ENCODE data around the gene SGSM1. TPM values are rescaled to one million over a fixed set of nuclear protein-coding genes. Genes with fewer than 3 reads are reported as not detected.

The SGSM1 gene
- polyA plus RNA-seq, 3 donors: 2.2 to 2.4 (median 2.2) TPM

DNA sequence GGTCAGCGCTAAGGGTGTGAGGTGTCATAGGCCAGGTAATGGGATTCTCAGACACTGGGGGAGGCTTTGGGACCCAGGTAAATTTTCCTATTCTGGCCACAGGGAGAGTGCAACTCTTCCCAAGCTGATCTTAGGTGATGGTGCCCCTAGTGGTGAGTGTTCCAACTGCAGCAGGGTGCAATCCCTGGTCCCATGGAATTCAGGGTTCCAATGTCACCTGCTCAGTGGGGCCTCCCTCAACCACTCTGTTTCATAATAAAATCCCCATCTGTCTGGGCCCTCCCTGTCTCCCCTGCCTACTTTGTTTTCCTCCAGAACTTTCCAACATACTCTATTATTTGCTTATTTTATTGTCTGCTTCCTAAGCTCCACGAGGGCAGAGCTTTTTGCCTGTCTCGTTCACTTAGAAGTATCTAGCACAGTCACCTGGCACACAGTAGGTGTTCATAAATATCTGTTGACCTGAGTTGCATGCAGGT is 2.9 kb upstream of the SGSM1 start:
- DNase-seq (ENCODE audit: low read depth in 3 of 3, low spot score in 2 of 3): no peak

- DNase-seq (ENCODE audit: low read depth in 3 of 3, low spot score in 2 of 3): no peak
Measured at GRCh38 chr22:24806663-24807001, 621 bp downstream of the SGSM1 start.

GRCh38 chr22:24807284-24807950 is 1.4 kb downstream of the SGSM1 start:
- no peak for DNase-seq (ENCODE audit: low read depth in 3 of 3, low spot score in 2 of 3)

- DNase-seq (ENCODE audit: low read depth in 3 of 3, low spot score in 2 of 3): no peak
Measured at GRCh38 chr22:24809331-24809730, 3.3 kb downstream of the SGSM1 start.

DNA sequence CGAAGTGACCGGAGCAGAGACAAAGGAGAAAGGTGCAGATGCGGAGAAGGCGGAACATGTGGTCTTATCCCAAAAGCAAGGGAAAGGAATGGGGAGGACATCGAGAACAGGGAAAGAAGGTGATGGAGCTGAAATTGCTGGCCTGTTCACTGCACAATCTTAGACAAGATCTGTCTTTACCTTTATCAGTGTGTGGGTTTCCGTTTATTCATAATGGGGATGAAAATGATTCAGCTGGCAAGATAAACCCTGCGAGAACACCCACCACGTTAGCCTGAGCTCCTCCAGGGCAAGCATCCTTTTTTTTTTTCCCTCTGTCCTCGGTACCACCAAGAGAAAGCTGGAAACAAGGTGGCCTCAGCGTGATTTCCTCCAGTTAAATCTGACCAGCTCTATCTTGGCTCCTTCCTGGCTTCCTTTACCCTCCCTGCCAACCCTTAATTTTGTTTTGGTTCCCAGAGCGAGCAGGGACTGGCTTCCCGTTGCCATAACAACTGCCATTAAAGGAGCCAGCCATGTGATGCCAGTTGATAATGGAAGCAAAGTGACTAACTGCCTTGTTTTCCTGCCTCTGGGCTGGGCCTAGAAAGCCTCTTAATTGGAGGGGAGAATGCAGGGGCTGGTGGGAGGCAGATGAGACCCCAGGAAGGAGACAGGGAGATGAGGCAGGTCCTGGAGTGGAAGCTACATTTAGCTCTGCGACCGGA is 4.2 kb downstream of the SGSM1 start:
- DNase-seq (ENCODE audit: low read depth in 3 of 3, low spot score in 2 of 3): no peak

- no peak for DNase-seq (ENCODE audit: low read depth in 3 of 3, low spot score in 2 of 3)
Measured at GRCh38 chr22:24812950-24813775, 7.2 kb downstream of the SGSM1 start.

- DNase-seq (ENCODE audit: low read depth in 3 of 3, low spot score in 2 of 3): no peak
Measured at GRCh38 chr22:24813861-24814770, 8.1 kb downstream of the SGSM1 start.

GRCh38 chr22:24816806-24817205 is 10.8 kb downstream of the SGSM1 start:
- no peak for DNase-seq (ENCODE audit: low read depth in 3 of 3, low spot score in 2 of 3)

DNA sequence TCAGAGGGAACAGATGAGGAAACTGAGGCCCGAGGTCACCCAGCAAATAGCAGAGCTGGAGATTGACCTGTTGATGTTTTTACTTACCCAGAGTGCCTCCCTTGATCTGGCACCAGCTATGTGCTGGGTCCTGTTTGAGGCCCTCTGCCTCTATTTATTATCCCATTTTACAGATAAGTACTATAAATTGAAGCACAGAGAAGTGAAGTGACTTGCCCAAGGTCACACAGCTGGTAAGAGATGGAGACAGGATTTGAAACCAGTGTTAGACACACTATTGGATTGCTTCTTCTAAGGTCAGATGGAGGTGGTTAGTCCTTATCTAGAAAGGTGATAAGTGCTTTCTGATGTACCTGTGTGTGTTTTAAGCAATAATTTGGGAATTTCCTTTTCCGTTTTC is 13.5 kb downstream of the SGSM1 start:
- no peak for DNase-seq (ENCODE audit: low read depth in 3 of 3, low spot score in 2 of 3)

DNA sequence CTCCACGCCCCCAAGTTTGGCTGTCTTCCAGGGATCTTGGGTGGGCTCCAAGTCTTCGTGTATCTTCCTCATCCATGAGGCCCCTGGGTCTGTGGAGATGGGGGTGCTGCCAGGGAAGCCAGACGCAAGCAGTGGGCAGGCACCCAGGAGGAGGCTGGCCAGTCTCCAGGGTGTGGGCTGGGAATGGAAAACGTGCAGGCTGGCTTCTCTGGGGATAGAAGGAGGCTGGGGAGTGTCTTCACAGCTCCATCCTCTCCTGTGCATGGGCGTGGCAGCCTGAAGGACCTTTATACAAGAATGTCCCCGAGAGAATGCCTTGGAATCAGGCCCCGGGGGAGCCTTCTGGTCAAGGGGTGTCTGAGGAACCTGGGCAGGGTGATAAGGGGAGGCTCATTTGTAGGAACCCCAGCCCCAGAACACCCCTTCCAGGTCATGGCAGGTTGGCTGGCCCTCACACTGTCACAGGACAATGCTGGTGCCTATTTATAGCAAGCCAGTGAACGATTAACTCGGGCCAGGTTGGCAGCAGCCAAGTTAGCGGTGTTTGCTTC is 14.0 kb downstream of the SGSM1 start:
- DNase-seq (ENCODE audit: low read depth in 3 of 3, low spot score in 2 of 3): no peak

- no peak for DNase-seq (ENCODE audit: low read depth in 3 of 3, low spot score in 2 of 3)
Measured at GRCh38 chr22:24822471-24822870, 16.5 kb downstream of the SGSM1 start.

DNA sequence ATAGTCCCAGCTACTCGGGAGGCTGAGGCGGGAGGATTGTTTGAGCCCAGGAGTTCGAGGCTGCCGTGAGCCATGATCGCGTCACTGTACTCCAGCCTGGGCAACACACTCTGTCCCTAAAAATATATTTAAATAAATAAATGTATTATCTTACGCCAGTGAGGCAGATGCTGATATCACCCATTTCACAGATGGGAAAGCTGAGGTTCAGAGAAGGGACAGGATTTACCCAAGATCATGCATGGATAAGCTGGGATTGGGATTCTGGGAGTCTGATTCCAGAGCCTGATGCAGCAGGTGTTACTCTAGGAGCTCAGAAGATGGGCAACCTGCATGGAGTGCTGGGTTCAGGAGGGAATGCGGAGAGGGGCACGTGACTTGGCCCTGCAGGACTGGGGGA is 17.8 kb downstream of the SGSM1 start:
- DNase-seq (ENCODE audit: low read depth in 3 of 3, low spot score in 2 of 3): no peak

GRCh38 chr22:24824250-24824649 is 18.2 kb downstream of the SGSM1 start:
- DNase-seq (ENCODE audit: low read depth in 3 of 3, low spot score in 2 of 3): no peak

GRCh38 chr22:24824915-24825314 is 18.9 kb downstream of the SGSM1 start:
- DNase-seq (ENCODE audit: low read depth in 3 of 3, low spot score in 2 of 3): no peak

- no peak for DNase-seq (ENCODE audit: low read depth in 3 of 3, low spot score in 2 of 3)
Measured at GRCh38 chr22:24826710-24827285, 20.8 kb downstream of the SGSM1 start.

DNA sequence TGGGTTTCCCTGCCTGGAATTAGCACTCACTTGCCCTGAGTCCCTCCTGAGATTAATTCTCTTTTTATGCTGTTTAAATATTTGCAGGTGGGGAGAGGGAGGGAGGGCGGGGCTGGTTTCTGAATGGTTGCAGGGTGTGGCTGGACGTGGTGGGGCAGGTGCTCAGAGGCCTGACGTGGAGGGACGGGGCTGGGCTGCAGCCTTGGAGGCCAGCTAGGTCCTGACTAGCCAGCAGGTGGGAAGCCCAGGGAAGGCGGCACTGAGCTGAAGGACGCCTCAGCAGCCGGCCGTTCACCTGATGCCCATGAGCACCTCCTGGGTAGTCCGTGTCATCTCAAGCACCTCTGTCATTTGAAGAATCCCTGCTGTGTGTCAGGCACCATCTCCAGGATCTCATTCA is 21.3 kb downstream of the SGSM1 start:
- no peak for DNase-seq (ENCODE audit: low read depth in 3 of 3, low spot score in 2 of 3)

- no peak for DNase-seq (ENCODE audit: low read depth in 3 of 3, low spot score in 2 of 3)
Measured at GRCh38 chr22:24830205-24830979, 24.4 kb downstream of the SGSM1 start.

DNA sequence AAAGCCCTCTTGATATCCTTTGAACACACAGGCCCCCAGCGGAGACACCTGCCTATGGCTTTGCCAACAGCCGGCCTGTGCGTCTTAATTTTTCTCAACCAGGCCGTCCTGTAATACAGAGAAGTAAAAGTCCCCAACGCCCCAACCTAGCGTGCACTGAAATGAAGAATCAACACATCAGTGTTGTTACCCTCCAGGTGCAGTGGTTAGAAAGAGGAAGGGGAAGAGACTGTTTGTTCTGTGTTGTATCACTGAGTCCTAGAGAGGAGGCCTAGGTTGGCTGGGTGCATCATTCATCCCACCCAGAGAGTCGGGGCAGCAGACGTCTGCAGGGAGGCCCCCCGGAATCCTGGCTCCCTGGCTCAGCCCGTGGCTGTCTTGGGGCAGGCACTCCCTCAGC is 25.7 kb downstream of the SGSM1 start:
- no peak for DNase-seq (ENCODE audit: low read depth in 3 of 3, low spot score in 2 of 3)

GRCh38 chr22:24833881-24834495 is 28.0 kb downstream of the SGSM1 start:
- DNase-seq (ENCODE audit: low read depth in 3 of 3, low spot score in 2 of 3): no peak

Data from right renal cortex interstitium (tissue), 3 donors.